Sigmoid colon (tissue), 3 donors: Measurements from ENCODE around the gene RIPOR1.

Experiments used
- CTCF ChIP-seq, 4 experiments: fragments of 450-650 bp in 3 of 4; fragments of 200-600 bp in 1 of 4; IDR thresholded peaks; one replicate each; pipeline ENCODE4 v1.5.1; 2016 to 2019; ENCODE audit warnings: antibody characterized with exemption in 4 of 4, mild to moderate bottlenecking in 3 of 4, moderate library complexity in 2 of 4
- POLR2A ChIP-seq, 2 donors: fragments of 450-650 bp; IDR thresholded peaks; one replicate each; pipeline ENCODE4 v1.6.1; 2016; ENCODE audit warnings: antibody characterized with exemption in 2 of 2, mild to moderate bottlenecking in 2 of 2, moderate library complexity in 2 of 2

GRCh38 chr16:67489401-67490083 lies 39.1 kb upstream of the RIPOR1 start:
- no peak for TF ChIP-seq POLR2A (IDR thresholded peaks at IDR 0.05)
- no peak for TF ChIP-seq CTCF (IDR thresholded peaks at IDR 0.05)
